IPS-11a (cell line): ENCODE measurements around the gene CXCL17.
"Not testable (repeated sequence)": the region's sequence is repeated elsewhere in the genome, so short reads cannot be mapped to it uniquely, and the experiment has no call there.

Experiments used
- H3K4me3 ChIP-seq: one replicate; pipeline ENCODE4 v1.5.1; 2013; ENCODE audit warnings: low read depth, low read length, control low read depth

CXCL17 gene

GRCh38 chr19:42466521-42467182, 23.9 kb upstream of the CXCL17 start:
- H3K4me3 ChIP-seq: no peak overlapping the region

- no peak overlapping the region for H3K4me3 ChIP-seq
These were observed 23.1 kb upstream of the CXCL17 start for GRCh38 chr19:42465827-42466280.

DNA sequence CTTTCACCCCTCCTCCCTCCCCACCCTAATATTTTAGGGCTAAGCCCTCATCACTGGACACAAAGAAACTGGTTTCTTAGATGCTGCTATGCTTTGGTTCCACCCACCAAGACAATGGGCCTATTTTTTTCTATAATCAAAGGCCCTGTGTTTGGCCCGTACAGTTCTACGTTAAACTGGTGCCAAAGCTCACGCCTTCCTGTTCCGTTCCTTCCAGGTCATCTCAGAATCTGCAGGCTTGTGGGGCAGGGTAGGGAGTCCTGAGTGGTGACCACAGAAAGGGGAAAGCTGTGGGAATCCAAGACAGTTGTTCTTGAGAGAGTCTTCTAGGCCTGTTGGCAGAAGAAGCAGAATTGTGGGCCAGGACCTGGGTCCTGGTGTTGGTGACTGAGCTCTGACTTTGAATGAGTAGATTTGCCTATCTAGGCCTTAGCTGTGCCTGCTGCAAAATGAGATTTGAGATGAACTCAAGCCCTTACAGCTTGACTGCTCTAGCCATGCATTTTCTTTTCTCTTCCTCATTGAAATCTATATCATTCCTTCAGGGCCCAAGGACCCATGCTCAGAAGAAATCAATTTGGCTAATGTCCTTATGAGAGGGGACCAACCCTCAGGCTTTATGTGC, 19.1 kb upstream of the CXCL17 start:
- H3K4me3 ChIP-seq: no peak overlapping the region

DNA sequence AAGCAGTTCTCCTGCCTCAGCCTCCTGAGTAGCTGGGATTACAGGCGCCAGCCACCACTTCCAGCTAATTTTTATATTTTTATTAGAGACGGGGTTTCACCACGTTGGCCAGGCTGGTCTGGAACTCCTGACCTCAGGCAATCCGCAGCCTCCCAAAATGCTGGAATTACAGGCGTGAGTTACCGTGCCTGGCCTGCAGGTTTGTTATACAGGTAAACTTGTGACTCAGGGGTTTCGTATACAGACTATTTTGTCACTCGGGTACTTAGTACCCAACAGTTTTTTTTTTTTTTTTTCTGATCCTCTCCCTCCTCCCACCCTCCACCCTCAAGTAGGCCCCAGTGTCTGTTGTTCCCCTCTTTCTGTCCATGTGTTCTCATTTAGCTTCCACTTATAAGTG, 18.5 kb upstream of the CXCL17 start:
- not testable (repeated sequence) for H3K4me3 ChIP-seq

DNA sequence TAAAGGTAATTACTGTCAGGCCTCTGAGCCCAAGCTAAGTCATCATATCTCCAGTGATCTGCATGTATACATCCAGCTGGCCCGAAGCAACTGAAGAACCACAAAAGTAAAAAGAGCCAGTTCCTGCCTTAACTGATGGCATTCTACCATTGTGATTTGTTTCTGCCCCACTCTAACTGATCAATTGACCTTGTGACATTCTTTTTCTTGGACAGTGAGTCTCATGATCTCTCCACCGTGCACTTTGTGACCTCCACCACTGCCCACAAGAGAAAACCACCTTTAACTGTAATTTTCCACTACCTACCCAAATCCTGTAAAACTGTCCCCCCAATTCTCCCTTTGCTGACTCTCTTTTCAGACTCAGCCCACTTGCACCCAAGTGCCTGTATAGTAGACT, 17.2 kb upstream of the CXCL17 start:
- H3K4me3 ChIP-seq: no peak overlapping the region

DNA sequence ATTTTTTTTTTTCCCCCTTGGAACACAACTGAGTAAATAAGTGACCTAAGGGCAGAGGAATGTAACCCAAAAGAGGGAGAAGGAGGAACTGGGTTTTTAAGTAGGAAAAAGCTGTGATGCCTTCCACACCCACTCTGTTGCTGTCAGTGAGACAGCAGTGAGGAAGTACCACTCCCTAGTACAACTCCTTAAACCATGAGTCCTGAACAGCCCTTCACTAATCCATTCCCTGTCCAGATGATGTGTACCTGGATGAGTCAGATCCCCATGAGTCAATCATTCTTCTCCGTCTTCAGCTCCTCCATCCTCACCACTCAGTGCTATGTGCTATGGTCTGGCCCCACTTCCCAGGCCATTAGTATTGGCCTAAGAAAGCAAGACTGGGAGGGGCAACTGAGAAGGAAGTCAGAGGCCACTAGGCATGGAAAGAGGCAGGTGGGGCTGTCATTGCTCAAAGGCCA, 12.9 kb upstream of the CXCL17 start:
- H3K4me3 ChIP-seq: no peak overlapping the region

DNA sequence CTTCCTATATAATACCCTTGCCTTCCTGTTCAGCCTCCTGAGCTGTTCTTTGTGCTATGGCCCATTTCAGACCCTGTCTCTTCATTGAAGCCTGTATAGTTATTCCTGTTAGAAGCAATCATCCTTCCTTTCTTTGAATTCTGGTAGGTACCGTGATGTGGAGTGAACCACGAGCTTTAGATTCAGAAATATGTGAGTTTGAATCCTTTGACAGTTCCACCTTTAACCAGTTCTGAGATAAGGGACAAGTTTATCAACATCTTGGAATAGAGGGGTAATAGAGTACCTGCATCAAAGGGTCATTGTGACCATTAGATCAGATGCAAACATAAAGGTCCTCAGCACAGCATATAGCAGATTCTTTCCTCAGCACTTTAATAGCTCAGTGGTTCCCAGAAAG, 12.3 kb upstream of the CXCL17 start:
- no peak overlapping the region for H3K4me3 ChIP-seq

GRCh38 chr19:42452590-42452989, 9.8 kb upstream of the CXCL17 start:
- H3K4me3 ChIP-seq: no peak overlapping the region

DNA sequence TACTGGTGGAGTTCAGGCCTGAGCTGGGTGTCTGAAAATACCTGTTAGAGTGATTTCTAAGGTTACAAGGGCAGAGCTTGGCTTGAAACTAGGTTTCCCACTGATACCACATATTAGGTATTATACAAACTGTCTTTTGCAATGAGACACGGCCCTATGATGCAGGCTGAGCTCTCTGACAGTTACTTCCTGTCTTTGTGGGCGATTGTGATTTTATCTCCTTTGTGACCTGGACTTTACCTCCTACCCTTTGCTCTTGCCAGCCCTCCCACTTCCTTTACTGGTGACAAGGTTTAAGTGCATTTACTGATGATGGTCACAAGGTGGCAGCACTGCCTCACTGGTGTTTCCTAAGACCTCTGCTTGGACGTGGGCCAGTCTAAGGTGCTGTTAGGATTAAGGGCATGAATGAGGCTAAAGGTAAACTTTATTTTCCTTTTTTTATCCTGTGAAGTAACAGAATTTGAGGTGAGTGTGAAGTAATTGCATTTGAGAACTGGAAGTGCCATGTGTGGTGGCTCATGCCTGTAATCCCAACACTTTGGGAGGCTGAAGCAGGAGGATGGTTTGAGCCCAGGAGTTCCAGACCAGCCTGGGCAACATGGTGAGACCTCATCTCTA, 7.7 kb upstream of the CXCL17 start:
- no peak overlapping the region for H3K4me3 ChIP-seq

DNA sequence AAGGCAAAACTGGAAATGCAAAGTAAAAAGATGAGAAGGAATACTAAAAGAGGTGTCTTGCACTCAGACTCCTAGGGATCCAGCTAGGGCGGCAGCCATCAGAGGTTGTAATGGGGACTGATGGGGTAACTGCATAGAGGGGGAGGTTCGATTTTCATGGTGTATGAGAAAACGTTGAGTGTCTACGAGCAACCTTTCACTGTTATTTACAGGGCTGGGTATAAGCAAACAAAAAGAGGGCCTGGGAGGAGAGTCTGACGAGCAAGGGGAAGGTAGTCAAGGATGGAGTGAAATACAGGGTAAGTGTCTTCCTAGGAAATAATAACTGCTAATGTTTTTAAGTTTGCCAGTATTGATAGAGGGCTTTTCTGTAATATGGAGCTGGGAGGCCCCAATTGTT, 5.6 kb upstream of the CXCL17 start:
- not testable (repeated sequence) for H3K4me3 ChIP-seq

DNA sequence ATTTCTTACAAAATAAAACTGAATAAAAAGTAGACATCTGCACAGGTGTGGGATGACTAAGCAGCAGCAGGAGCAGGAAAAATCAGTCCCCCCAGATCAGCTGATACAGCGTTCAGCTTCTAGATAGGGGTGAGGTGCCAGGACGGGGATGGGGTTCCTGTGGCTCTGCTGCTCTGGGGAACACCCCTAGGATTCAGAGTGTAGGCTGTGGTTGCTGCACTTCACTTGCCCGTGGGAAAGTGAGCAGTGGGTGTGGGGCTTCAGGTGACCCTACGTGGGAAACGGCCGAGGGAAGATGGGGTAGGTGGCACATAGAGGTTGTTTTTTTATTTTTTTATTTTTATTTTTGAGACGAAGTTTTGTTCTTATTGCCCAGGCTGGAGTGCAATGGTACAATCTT, 3.2 kb upstream of the CXCL17 start:
- no peak overlapping the region for H3K4me3 ChIP-seq

GRCh38 chr19:42443944-42444398, 1.2 kb upstream of the CXCL17 start:
- H3K4me3 ChIP-seq: no peak overlapping the region

- H3K4me3 ChIP-seq: no peak overlapping the region
These were observed 1.7 kb downstream of the CXCL17 start for GRCh38 chr19:42441049-42441445.

DNA sequence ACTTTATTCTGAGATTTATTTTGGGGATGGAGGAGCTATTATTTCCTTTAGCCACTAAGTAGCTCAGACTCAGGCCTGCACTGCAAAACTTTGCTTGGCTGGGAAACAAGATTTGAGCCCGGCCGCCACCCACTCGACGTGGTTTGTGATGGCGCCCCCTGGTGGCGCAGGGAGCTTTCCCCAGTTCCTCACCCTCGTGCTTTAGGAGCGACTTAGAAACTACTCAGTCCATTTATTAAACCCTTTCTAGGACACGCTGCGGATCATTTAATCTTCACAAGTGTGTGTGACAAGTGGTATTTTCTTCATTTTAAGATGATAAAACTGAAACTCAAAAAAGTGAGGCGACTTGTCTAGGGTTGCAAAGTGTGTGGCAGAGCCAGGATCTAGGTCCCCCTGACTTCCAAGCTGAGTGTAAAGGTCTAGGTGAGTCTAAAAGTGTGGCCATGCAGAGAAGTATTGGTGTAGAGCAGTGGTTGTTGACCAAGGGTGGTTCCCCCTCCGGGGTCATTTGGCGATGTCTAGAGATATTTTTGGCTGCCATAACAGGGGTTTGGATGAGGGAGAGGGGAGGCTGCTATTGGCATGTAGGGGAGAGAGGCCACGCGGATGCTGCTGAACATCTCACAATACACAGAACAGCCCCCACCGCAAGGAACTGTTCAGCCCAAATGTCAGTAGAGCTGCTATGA, 2.2 kb downstream of the CXCL17 start:
- no peak overlapping the region for H3K4me3 ChIP-seq

GRCh38 chr19:42436006-42436405, 6.7 kb downstream of the CXCL17 start:
- no peak overlapping the region for H3K4me3 ChIP-seq

GRCh38 chr19:42435316-42435715, 7.4 kb downstream of the CXCL17 start:
- no peak overlapping the region for H3K4me3 ChIP-seq

DNA sequence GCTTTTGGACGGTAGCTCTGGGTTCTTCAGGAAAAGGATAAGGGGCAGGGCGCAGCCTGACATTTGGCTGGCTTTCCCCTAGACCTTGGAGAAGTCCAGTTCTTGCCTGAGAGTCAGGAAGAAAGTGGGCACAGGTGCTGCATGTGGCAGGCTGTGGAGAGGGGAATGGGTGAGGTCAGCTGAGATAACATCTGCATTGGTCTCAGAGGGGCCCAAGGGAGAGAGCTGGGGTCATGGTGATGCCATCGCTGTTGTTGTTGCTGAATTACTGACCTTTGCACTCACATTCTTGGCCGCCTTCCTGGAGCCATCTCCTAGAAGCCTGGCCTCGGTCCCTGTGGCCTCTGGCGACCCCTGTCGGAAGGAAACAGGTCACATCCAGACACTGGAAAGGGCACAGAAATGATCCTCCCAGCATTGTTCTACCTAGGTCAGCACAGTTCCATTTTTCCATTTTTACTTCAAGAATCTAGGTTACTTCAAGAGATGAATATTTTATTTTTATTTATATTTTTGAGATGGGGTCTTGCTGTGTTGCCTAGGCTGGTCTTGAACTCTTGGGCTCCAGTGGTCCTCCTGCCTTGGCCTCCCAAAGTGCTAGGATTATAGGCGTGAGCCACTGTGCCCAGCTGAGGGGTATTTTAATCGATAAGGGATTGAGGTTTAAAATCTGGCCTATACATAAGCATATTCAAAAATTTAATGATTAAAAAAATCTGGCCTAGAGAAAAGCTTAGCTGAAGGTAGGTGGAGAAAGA, 9.1 kb downstream of the CXCL17 start:
- H3K4me3 ChIP-seq: no peak overlapping the region

GRCh38 chr19:42431486-42431885, 11.3 kb downstream of the CXCL17 start:
- H3K4me3 ChIP-seq: no peak overlapping the region

DNA sequence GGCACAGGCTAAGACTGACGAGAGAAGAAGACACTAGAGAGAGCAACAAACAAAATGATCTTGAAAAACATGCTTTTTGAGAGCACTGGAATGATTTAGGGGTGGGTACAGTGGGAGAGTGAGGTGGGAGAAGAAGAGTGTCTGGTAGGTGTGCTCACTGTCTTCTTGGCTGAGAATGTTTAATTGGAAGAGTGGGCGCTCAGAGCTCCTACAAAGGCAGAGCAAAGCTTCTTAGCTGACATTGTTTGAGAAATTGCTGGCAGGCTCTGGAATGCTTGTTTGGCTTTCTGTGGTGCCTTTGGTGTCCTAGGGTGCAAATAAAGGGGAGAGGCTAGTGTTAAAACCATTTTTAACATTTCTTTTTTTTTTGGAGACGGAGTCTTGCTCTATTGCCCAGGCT, 14.1 kb downstream of the CXCL17 start:
- H3K4me3 ChIP-seq: no peak overlapping the region

- H3K4me3 ChIP-seq: no peak within 1 kb of the TSS
These were observed 15.4 kb downstream of the CXCL17 start, which contains the start of gene LIPE for GRCh38 chr19:42427313-42427712. Gene LIPE, minus strand, starts transcription at chr19:42427388. Its CDS starts 239 bp downstream, at chr19:42427149.

GRCh38 chr19:42426643-42427042, 16.1 kb downstream of the CXCL17 start:
- H3K4me3 ChIP-seq: no peak overlapping the region
